HG03469 (cell line): ENCODE results near the gene LGR6.

Experiments
- ATAC-seq: cut with Tn5 transposase; IDR thresholded peaks from one replicate; pipeline ENCODE4 v1.9.1; 2021; ENCODE audit warnings: mild to moderate bottlenecking, moderate library complexity, moderate number of reproducible peaks; ENCODE audit not compliant: unreplicated experiment

The LGR6 gene

GRCh38 chr1:202281316-202282024, 87.9 kb downstream of the LGR6 start:
- no peak for ATAC-seq

- no peak for ATAC-seq
These were observed 88.4 kb downstream of the LGR6 start for GRCh38 chr1:202282025-202282371.

GRCh38 chr1:202282596-202283283, 89.1 kb downstream of the LGR6 start:
- ATAC-seq, result no peak

DNA sequence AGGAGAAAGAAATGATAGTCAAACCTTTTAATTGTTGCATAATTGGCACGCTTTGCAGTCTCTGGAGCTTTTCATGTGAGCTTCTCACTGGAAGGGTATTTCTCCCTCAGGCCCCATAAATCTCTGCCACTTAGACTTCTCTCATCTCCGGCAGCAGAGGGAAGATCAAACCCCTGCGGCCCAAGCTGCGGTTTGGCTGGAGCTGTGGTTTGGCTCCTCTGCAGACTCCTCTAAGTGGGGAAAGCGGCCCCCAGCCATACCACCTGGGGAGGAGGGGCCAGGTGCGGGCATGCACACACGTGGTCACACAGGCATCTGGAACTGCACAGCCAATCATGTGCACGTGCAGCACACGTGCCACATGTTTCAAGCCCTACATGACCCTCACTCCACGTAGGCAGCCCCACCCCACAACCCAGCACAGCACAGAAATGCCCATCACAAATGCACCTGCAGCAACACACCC, 89.8 kb downstream of the LGR6 start:
- no peak for ATAC-seq

DNA sequence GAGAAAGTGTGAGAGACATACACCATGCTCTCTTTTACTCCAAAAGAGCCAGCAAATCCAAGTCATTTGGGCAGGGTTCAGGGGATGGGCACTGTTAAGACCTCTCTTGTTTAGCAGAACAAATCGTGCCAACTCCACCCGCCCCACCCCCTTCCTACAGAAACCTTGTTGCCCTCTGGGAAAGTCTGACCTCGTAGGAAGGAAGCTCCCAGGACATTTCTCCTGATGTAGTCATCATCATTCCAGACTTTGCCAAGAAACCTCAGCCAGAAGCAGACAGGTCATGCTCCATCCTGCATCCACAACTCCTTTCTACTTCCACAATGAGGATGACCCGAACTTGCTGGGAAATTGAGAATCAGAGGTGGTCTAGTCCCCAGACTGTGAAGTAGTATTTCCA, 90.4 kb downstream of the LGR6 start:
- ATAC-seq, result no peak

DNA sequence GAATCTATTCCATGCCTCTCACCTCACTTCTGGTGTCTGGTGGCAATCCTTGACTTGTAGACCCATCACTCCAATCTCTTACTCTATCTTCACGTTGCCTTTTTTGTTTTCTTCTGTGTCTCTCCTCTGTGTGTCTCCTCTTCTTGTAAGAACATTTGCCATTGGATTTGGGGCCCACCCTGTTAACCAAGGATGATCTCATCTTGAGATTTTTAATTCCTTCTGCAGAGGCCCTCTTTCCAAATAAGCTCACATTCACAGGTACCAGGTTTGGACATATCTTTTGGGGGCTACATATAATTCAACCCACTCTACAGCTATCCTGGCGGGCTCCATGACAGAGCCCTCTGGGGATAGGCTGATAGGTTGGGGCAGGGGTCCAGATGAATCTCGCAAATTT, 92.3 kb downstream of the LGR6 start:
- ATAC-seq, result no peak

- ATAC-seq, result no peak
These were observed 93.1 kb downstream of the LGR6 start for GRCh38 chr1:202286622-202287097.

- ATAC-seq, result no peak
These were observed 93.6 kb downstream of the LGR6 start for GRCh38 chr1:202287196-202287595.

GRCh38 chr1:202288177-202288576, 94.6 kb downstream of the LGR6 start:
- ATAC-seq, result no peak

DNA sequence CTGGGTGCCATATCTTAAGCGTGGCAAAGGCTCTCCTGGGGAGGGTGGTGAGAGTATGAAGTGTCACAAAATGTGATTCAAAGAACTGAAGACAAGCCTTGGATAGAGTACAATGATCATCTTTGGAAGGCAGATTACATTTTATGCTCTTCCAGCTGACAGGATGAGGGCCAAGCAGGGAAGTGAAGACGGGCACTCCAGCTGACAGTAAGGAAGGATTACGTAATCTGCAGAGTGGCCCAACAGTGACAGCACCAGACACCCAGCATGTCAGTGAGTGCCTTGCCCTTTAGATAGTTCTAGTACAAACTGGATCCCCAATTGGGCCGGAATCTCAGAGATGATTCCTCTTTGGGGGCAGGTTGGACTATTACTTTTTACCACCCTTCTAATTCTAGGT, 95.4 kb downstream of the LGR6 start:
- ATAC-seq, result no peak

DNA sequence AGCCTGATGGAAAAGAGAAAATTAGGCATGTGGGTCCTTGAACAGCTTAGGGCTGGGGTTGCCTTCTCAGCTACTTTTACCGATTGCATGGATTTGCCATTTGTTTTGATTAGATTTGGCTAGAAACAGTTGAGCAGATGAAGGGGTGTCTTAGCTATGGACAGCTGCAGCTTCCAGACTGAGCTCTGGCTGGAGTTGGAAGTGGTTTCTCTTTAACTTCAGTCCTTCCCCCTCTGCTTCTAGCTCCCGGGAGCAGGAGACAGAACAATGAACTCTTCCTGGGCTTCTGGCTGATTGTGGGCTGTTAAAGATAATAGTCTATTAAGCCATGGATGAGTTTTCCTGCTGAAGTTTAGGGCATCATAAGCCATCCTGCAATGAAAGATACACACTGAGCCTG, 97.4 kb downstream of the LGR6 start:
- no peak for ATAC-seq

- ATAC-seq, result no peak
These were observed 98.5 kb downstream of the LGR6 start for GRCh38 chr1:202291961-202292712.

DNA sequence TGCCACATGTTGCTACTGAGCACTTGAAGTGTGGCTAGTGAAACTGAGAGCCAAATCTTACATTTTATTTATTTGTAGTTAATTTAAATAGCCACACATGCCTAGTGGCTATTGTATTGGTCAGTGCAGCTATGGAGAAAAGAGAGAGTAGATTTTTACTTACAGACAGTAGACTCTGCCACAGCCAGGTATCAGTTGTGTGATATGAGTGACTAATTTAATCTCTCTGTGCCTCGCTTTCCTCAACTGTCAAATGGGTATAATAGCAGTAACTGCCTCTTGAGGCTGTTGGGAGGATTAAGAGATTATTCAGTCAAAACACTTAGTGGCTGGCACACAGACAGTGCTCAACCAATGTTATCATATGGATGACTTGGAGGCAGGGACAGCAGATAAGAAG, 99.2 kb downstream of the LGR6 start:
- no peak for ATAC-seq

GRCh38 chr1:202293569-202293968, 100.0 kb downstream of the LGR6 start:
- no peak for ATAC-seq

DNA sequence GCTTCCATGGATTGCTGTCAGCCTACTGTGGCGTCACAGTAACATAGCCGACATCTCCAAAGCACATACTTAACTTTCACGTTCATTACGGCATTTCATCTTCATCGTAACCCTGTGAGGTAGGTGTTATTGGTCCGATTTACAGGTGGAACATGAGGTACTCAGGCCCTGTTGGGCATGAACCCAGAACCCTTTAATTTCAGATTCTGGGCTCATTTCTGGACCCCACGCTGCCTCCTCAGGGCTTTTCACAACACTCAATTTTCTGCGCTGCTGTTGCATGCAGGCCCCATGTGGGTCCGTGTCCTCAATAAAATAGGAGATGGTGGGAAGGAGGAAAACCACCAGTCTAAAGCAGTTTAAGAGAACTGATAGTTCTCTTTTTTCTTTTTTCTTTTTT, 108.6 kb downstream of the LGR6 start:
- no peak for ATAC-seq

GRCh38 chr1:202304375-202304774, 110.8 kb downstream of the LGR6 start:
- no peak for ATAC-seq

- no peak for ATAC-seq
These were observed 111.6 kb downstream of the LGR6 start for GRCh38 chr1:202305168-202305567.

DNA sequence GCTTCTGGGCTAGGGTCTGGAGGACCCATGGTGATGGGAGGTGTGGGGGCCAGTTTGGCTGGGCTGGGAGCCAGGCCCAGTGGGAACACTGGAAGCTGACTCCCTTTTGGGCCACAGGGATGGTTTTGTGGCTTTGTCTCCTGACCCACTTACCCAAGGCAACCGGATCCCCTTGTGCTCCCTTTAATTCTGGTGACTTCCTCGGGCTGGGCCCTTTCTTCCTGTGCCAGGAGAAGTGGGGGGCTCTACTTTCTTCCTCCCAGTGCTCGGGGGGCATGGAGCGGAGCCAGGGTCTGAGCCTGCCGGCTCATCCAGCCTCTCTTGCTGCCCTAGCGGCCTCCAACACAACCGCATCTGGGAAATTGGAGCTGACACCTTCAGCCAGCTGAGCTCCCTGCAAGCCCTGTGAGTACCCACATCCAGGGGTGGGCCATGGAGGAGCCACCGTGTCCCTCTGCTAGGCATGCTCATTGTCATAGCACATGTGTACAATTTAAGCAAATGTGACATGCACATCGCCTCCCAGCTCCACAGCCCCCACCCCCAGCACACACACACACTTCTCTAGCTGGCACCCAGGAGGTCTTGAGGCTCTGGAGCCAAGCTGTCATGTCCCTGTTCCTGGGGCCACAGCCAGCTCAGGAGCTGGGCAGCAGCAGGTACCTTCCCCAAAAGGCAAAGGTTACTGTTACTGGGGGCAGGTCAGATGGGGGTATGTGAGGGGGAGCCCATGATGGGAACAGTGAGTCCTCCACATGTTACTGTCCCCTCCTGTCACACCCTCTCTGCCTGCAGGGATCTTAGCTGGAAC, 113.1 kb downstream of the LGR6 start:
- ATAC-seq, result no peak

GRCh38 chr1:202310071-202310725, 116.6 kb downstream of the LGR6 start:
- ATAC-seq, result no peak

DNA sequence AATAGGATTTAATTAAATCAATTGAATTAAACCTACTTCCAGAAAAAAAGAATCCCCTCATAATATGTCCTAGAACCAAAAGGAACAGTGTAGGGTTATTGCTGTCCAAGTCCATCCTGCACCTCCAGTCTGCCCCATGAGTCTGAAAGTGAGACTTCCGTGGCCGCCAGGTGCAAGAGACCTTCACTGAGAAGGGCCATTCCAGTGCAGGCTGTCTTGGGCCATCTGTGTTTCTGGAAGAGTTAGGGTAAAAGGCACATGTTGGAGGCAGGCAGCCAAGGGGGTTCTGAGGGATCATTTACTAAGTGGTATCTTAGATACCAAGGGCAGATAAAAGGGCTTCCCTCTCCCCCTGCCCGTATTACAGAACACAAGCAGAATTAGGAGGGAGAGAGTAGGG, 117.1 kb downstream of the LGR6 start:
- no peak for ATAC-seq
